WTC11 (cell line): ENCODE measurements around the gene CENPV.

Experiments used
- CBFB ChIP-seq: sonication (generic); formaldehyde crosslinking; IDR thresholded peaks from 2 replicates; pipeline ENCODE4 v1.8.1; 2022; ENCODE audit warnings: mild to moderate bottlenecking, low read depth, missing genetic modification reagents
- ETV6 ChIP-seq: sonication (generic); formaldehyde crosslinking; IDR thresholded peaks from 2 replicates; pipeline ENCODE4 v1.8.1; 2022; ENCODE audit warnings: mild to moderate bottlenecking, missing genetic modification reagents
- GABPB1 ChIP-seq: sonication (generic); formaldehyde crosslinking; IDR thresholded peaks from 2 replicates; pipeline ENCODE4 v1.8.1; 2023; ENCODE audit warnings: mild to moderate bottlenecking, missing genetic modification reagents
- KAT7 ChIP-seq: sonication (generic); formaldehyde crosslinking; IDR thresholded peaks from 2 replicates; pipeline ENCODE4 v1.8.1; 2023; ENCODE audit warnings: missing genetic modification reagents, mild to moderate bottlenecking, borderline replicate concordance
- NR1H2 ChIP-seq: sonication (generic); formaldehyde crosslinking; IDR thresholded peaks from 2 replicates; pipeline ENCODE4 v1.9.0; 2021; ENCODE audit warnings: mild to moderate bottlenecking, moderate library complexity, missing genetic modification reagents
- ZNF232 ChIP-seq: sonication (generic); formaldehyde crosslinking; IDR thresholded peaks from 2 replicates; pipeline ENCODE4 v1.8.0; 2022; ENCODE audit warnings: mild to moderate bottlenecking, missing genetic modification reagents
- TF ChIP-seq, protein P1 (sequence below): sonication (generic); formaldehyde crosslinking; IDR thresholded peaks from 2 replicates; pipeline ENCODE4 v1.8.1; 2022; ENCODE audit warnings: low read depth, mild to moderate bottlenecking, moderate library complexity, missing genetic modification reagents, borderline replicate concordance
- TF ChIP-seq, protein P2 (sequence below): sonication (generic); formaldehyde crosslinking; IDR thresholded peaks from 2 replicates; pipeline ENCODE4 v1.8.1; 2022; ENCODE audit warnings: low read depth, missing genetic modification reagents, borderline replicate concordance
- TF ChIP-seq, protein P3 (sequence below): fragments of 200-600 bp; IDR thresholded peaks from 2 replicates; pipeline ENCODE4 v1.8.0; 2022; ENCODE audit warnings: antibody characterized with exemption
- TF ChIP-seq, protein P4 (sequence below): sonication (generic); formaldehyde crosslinking; IDR thresholded peaks from 2 replicates; pipeline ENCODE4 v1.8.0; 2022; ENCODE audit warnings: mild to moderate bottlenecking, missing genetic modification reagents
- TF ChIP-seq, protein P5 (sequence below): sonication (generic); formaldehyde crosslinking; IDR thresholded peaks from 2 replicates; pipeline ENCODE4 v1.8.0; 2022; ENCODE audit warnings: mild to moderate bottlenecking, missing genetic modification reagents

DNA sequence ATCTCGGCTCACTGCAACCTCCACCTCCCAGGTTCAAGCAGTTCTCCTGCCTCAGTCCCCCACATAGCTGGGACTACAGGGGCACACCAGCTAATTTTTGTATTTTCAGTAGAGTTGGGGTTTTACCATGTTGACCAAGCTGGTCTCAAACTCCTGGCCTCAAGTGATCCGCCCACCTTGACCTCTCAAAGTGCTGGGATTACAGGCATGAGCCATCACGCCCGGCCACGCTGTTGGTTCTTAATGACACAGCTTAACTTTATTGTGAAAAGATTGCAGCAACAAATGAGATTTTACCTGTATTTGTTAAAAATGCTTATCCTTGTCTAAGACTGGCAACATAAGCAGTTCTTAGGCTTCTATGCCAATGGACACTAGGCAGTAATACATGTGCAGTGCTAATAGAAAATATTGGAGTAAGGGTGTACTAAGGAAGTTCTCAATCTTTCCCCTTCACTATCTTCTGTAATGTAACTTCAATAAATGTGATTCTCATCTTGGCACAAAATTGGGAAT is 30.6 kb upstream of the CENPV start:
- TF ChIP-seq, protein P1, sequence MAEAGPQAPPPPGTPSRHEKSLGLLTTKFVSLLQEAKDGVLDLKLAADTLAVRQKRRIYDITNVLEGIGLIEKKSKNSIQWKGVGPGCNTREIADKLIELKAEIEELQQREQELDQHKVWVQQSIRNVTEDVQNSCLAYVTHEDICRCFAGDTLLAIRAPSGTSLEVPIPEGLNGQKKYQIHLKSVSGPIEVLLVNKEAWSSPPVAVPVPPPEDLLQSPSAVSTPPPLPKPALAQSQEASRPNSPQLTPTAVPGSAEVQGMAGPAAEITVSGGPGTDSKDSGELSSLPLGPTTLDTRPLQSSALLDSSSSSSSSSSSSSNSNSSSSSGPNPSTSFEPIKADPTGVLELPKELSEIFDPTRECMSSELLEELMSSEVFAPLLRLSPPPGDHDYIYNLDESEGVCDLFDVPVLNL, result no peak
- TF ChIP-seq, protein P2, sequence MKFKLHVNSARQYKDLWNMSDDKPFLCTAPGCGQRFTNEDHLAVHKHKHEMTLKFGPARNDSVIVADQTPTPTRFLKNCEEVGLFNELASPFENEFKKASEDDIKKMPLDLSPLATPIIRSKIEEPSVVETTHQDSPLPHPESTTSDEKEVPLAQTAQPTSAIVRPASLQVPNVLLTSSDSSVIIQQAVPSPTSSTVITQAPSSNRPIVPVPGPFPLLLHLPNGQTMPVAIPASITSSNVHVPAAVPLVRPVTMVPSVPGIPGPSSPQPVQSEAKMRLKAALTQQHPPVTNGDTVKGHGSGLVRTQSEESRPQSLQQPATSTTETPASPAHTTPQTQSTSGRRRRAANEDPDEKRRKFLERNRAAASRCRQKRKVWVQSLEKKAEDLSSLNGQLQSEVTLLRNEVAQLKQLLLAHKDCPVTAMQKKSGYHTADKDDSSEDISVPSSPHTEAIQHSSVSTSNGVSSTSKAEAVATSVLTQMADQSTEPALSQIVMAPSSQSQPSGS (CRISPR knock-in tag), result no peak
- TF ChIP-seq, protein P3, sequence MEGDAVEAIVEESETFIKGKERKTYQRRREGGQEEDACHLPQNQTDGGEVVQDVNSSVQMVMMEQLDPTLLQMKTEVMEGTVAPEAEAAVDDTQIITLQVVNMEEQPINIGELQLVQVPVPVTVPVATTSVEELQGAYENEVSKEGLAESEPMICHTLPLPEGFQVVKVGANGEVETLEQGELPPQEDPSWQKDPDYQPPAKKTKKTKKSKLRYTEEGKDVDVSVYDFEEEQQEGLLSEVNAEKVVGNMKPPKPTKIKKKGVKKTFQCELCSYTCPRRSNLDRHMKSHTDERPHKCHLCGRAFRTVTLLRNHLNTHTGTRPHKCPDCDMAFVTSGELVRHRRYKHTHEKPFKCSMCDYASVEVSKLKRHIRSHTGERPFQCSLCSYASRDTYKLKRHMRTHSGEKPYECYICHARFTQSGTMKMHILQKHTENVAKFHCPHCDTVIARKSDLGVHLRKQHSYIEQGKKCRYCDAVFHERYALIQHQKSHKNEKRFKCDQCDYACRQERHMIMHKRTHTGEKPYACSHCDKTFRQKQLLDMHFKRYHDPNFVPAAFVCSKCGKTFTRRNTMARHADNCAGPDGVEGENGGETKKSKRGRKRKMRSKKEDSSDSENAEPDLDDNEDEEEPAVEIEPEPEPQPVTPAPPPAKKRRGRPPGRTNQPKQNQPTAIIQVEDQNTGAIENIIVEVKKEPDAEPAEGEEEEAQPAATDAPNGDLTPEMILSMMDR, result no peak
- TF ChIP-seq ETV6 (CRISPR knock-in tag), result no peak
- TF ChIP-seq ZNF232 (CRISPR knock-in tag), result no peak
- TF ChIP-seq NR1H2 (CRISPR knock-in tag), result no peak
- TF ChIP-seq KAT7 (CRISPR knock-in tag), result no peak
- no peak for TF ChIP-seq CBFB (CRISPR knock-in tag)
- no peak for TF ChIP-seq GABPB1 (CRISPR knock-in tag)
- TF ChIP-seq, protein P4, sequence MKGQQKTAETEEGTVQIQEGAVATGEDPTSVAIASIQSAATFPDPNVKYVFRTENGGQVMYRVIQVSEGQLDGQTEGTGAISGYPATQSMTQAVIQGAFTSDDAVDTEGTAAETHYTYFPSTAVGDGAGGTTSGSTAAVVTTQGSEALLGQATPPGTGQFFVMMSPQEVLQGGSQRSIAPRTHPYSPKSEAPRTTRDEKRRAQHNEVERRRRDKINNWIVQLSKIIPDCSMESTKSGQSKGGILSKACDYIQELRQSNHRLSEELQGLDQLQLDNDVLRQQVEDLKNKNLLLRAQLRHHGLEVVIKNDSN (CRISPR knock-in tag), result no peak
- TF ChIP-seq, protein P5, sequence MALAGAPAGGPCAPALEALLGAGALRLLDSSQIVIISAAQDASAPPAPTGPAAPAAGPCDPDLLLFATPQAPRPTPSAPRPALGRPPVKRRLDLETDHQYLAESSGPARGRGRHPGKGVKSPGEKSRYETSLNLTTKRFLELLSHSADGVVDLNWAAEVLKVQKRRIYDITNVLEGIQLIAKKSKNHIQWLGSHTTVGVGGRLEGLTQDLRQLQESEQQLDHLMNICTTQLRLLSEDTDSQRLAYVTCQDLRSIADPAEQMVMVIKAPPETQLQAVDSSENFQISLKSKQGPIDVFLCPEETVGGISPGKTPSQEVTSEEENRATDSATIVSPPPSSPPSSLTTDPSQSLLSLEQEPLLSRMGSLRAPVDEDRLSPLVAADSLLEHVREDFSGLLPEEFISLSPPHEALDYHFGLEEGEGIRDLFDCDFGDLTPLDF (CRISPR knock-in tag), result no peak
